T-helper 1 cell treated with Interleukin-12 subunit alpha and Interleukin-12 subunit beta and Interleukin-4 antibody, amounts not matched to agents 30 μg/mL and 1 μg/mL, for 36 hours (primary cell): ENCODE results near the gene AUTS2.

Source experiments
- H3K27ac Mint-ChIP-seq: one replicate; pipeline ENCODE4 v1.8.0; 2021; ENCODE audit warnings: mild to moderate bottlenecking, mixed read lengths
- H3K27me3 Mint-ChIP-seq: one replicate; pipeline ENCODE4 v1.8.0; 2021; ENCODE audit warnings: low read depth, mixed read lengths
- H3K36me3 Mint-ChIP-seq: one replicate; pipeline ENCODE4 v1.8.0; 2021; ENCODE audit warnings: low read depth, mixed read lengths
- H3K4me1 Mint-ChIP-seq: one replicate; pipeline ENCODE4 v1.8.0; 2021; ENCODE audit warnings: low read depth, mixed read lengths
- H3K4me3 Mint-ChIP-seq: one replicate; pipeline ENCODE4 v1.8.0; 2021; ENCODE audit warnings: mild to moderate bottlenecking, moderate library complexity, mixed read lengths
- H3K9me3 Mint-ChIP-seq: one replicate; pipeline ENCODE4 v1.8.0; 2021; ENCODE audit warnings: mixed read lengths

The AUTS2 gene

DNA sequence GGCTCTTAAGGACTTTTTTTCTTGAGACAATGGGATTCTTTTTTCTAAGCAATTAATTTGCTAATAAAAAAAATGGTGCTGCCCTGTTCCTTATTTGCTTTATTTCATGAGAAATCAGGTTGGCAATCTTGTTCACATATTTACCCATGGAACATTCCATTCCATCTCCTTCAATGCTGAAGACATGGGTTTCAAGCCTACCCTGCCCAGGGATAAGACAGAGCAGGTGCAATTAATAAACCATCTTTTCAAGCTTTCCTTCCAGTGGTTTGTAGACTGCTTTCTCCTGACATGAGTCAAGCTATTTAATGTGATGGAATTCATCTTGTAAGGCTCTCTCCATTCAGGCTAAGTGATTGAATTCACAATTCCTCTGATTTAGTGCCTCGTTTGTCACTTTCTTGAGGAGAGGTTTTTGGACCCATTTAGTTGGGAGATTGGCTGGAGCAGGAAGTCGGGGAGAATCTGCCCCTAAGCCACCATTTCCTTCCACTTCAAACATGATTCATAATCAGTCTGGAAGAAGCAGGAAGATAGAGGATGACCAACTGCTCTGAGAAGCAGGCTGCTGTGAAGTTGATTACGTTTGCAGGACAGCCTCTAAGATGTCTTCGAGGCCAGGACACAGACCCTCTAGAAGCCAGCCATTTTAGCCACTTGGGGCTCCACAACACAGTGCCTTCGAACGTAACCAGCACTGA, 981.3 kb downstream of the AUTS2 start:
- H3K27ac Mint-ChIP-seq: no peak overlapping the region
- no peaks in the 10 kb centered on the region for H3K27me3 Mint-ChIP-seq
- no peaks in the 10 kb centered on the region for H3K4me1 Mint-ChIP-seq
- no peaks in the 10 kb centered on the region for H3K36me3 Mint-ChIP-seq
- no peak overlapping the region for H3K4me3 Mint-ChIP-seq
- H3K9me3 Mint-ChIP-seq: no peaks in the 10 kb centered on the region

- Mint-ChIP-seq H3K4me3 (no peak overlapping the region), H3K27ac (no peak overlapping the region), H3K36me3 (no peaks in the 10 kb centered on the region), H3K4me1 (no peaks in the 10 kb centered on the region), H3K9me3 (no peaks in the 10 kb centered on the region), H3K27me3 (no peaks in the 10 kb centered on the region)
Observed at GRCh38 chr7:70580161-70580560, 981.9 kb downstream of the AUTS2 start.

DNA sequence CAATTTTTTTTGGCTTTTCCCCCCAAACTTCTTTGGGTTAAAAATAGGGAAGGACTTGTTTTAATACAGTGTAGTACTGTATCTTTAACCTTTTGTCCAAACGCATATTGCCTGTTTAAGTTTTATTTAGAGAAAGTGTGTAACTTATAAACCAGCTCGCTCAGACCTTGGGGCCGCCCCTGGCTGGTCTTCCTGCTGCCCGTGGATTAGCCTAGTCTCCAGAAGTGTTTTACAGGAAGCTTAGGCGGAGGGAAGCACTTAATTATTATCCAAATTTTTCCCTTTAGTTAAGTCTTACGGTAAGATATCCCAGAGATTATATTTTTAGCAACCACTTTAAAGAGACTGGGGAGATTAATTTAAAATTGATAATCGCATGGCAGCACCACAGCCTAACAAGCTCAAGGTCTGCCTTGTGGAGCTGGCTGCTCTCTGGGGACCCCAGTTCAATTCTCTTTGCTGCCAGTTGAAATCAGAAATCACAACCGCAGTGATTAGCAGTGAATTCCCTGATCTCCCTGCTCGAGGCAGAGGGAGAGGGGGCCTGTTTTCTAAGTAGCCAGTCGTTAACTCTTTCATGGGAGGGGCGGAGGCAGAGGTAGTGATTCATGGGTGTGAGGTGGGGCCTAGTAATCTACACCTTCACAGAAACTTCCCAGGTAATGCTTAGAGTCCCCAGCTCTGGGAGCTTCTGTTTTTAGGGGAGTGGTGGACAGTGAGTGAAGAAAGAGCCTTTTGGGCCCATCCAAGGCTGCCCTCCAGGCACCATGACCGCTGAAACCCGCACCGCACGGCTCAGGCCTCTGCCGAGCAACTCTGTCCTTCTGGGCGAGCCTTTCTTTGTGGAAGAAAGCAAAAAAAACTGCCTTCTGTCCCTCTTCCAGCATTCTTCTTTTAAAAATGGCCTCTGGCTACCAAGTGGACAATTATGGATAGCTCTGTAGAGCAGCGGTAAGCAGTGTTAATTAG, 984.9 kb downstream of the AUTS2 start:
- Mint-ChIP-seq H3K27ac (no peak overlapping the region), H3K27me3 (no peaks in the 10 kb centered on the region), H3K4me3 (no peak overlapping the region), H3K4me1 (no peaks in the 10 kb centered on the region), H3K36me3 (no peaks in the 10 kb centered on the region), H3K9me3 (no peaks in the 10 kb centered on the region)

- H3K9me3 Mint-ChIP-seq: no peaks in the 10 kb centered on the region
- no peaks in the 10 kb centered on the region for H3K36me3 Mint-ChIP-seq
- H3K27me3 Mint-ChIP-seq: no peaks in the 10 kb centered on the region
- no peak overlapping the region for H3K27ac Mint-ChIP-seq
- H3K4me3 Mint-ChIP-seq: no peak overlapping the region
- H3K4me1 Mint-ChIP-seq: no peaks in the 10 kb centered on the region
Observed at GRCh38 chr7:70583965-70584883, 985.9 kb downstream of the AUTS2 start.

DNA sequence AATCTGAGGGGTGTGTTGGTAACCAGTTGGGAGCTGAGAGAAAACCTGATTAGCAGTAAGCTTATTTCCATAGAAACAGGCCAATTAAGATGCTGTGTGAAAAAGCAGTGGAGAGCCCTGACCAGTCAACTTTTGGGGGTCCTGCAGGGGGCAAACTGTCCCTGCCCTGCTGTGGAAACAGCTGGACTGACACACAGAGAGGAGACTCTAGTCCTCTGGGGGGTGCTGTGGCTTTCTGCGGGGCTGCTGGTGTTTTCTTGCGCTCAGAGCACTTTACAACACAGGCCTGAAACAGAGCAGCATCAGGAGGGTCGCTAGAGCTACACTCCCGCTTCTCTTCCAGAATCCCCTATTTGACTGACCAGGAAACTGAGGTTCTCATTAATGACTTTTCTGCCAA, 986.8 kb downstream of the AUTS2 start:
- Mint-ChIP-seq H3K4me1 (no peaks in the 10 kb centered on the region), H3K36me3 (no peaks in the 10 kb centered on the region), H3K27me3 (no peaks in the 10 kb centered on the region), H3K9me3 (no peaks in the 10 kb centered on the region), H3K4me3 (no peak overlapping the region), H3K27ac (no peak overlapping the region)

- H3K4me1 Mint-ChIP-seq: no peaks in the 10 kb centered on the region
- H3K36me3 Mint-ChIP-seq: no peaks in the 10 kb centered on the region
- H3K9me3 Mint-ChIP-seq: no peaks in the 10 kb centered on the region
- no peak overlapping the region for H3K4me3 Mint-ChIP-seq
- no peak overlapping the region for H3K27ac Mint-ChIP-seq
- peaks cover 3% of the 10 kb centered on the region for H3K27me3 Mint-ChIP-seq
Observed at GRCh38 chr7:70586822-70587221, 988.5 kb downstream of the AUTS2 start.

DNA sequence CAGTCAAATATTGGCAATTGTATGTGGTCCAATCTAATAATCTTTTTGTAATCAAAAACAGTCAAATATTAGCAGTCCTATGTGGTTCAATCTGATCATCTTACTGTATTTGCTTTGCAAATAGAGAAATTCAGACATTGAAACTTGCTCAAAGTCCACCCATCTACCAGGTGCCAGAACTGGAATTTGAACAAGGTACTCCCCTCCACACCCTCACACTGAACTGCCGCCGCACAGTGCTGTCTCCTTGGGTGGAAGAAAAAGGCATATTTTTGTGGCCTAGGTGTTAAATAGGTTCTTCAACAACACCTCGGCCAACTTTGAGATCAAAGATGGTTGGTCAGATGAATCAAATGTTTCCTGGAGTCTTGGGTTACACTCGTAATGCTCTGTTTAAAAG, 989.5 kb downstream of the AUTS2 start:
- H3K4me3 Mint-ChIP-seq: no peak overlapping the region
- no peaks in the 10 kb centered on the region for H3K4me1 Mint-ChIP-seq
- peaks cover 3% of the 10 kb centered on the region for H3K27me3 Mint-ChIP-seq
- no peaks in the 10 kb centered on the region for H3K36me3 Mint-ChIP-seq
- H3K9me3 Mint-ChIP-seq: no peaks in the 10 kb centered on the region
- H3K27ac Mint-ChIP-seq: no peak overlapping the region

DNA sequence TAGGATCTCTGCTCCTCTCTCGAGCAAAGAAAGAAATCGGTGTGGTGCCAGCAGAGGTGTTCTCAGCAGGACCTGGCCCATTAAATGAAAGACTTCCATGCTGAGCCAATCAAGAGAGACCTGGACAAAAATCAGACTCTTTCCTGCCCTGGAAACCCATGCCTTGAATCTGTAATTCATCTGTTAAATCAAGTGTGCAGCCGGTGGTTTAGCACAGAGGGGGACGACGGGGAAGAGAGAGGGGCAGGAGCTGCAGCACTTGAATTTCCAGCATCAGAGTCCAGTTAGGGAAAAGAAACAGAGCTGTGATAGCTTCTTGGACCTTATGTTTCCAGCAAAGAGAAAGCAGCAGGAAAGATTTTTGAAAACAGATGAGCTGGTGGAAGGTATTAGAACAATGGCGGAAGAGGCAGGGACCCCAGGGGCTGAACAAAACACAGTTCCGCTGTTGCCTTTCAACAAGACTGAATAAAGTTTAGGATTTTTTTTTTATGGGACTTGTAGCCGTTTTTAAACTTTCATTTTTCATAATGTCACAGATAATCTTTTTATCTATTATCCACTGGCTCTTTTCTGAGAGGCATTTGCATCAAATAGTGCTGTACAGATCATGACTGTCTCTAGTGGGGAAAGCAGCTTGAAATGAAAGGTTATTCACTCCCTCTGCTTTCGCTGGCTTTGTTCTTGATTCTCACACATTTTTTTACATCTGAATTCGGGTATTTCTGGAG, 990.1 kb downstream of the AUTS2 start:
- Mint-ChIP-seq H3K4me3 (no peak overlapping the region), H3K9me3 (no peaks in the 10 kb centered on the region), H3K36me3 (no peaks in the 10 kb centered on the region), H3K27ac (no peak overlapping the region), H3K4me1 (no peaks in the 10 kb centered on the region), H3K27me3 (peaks cover 3% of the 10 kb centered on the region)

- no peaks in the 10 kb centered on the region for H3K4me1 Mint-ChIP-seq
- H3K27me3 Mint-ChIP-seq: peaks cover 3% of the 10 kb centered on the region
- no peak overlapping the region for H3K4me3 Mint-ChIP-seq
- no peak overlapping the region for H3K27ac Mint-ChIP-seq
- no peaks in the 10 kb centered on the region for H3K9me3 Mint-ChIP-seq
- no peaks in the 10 kb centered on the region for H3K36me3 Mint-ChIP-seq
Observed at GRCh38 chr7:70589010-70589409, 990.7 kb downstream of the AUTS2 start.

DNA sequence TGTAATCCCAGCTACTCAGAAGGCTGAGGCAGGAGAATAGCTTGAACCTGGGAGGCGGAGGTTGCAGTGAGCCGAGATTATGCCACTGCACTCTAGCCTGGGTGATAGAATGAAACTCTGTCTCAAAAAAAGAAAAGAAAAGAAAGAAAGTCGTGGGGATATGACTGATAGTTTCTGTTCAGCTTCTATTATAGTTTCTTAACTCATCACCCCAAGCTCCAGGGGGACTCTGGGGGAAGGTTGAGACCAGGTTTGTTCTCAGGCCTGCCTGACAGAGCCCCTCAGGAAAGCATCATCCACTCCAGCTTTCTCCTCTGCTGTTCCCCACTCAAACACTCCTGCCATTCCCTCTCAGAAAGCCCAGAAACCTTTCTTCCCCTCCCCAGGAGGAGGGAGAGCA, 991.3 kb downstream of the AUTS2 start:
- Mint-ChIP-seq H3K27ac (no peak overlapping the region), H3K4me1 (no peaks in the 10 kb centered on the region), H3K27me3 (peaks cover 7% of the 10 kb centered on the region), H3K36me3 (no peaks in the 10 kb centered on the region), H3K4me3 (no peak overlapping the region), H3K9me3 (no peaks in the 10 kb centered on the region)

- H3K9me3 Mint-ChIP-seq: no peaks in the 10 kb centered on the region
- H3K27ac Mint-ChIP-seq: no peak overlapping the region
- peaks cover 11% of the 10 kb centered on the region for H3K27me3 Mint-ChIP-seq
- H3K4me3 Mint-ChIP-seq: no peak overlapping the region
- no peaks in the 10 kb centered on the region for H3K4me1 Mint-ChIP-seq
- no peaks in the 10 kb centered on the region for H3K36me3 Mint-ChIP-seq
Observed at GRCh38 chr7:70590126-70590854, 992.0 kb downstream of the AUTS2 start.

GRCh38 chr7:70591643-70592042, 993.4 kb downstream of the AUTS2 start:
- peaks cover 17% of the 10 kb centered on the region for H3K27me3 Mint-ChIP-seq
- no peaks in the 10 kb centered on the region for H3K9me3 Mint-ChIP-seq
- no peaks in the 10 kb centered on the region for H3K36me3 Mint-ChIP-seq
- no peak overlapping the region for H3K4me3 Mint-ChIP-seq
- H3K27ac Mint-ChIP-seq: no peak overlapping the region
- no peaks in the 10 kb centered on the region for H3K4me1 Mint-ChIP-seq

DNA sequence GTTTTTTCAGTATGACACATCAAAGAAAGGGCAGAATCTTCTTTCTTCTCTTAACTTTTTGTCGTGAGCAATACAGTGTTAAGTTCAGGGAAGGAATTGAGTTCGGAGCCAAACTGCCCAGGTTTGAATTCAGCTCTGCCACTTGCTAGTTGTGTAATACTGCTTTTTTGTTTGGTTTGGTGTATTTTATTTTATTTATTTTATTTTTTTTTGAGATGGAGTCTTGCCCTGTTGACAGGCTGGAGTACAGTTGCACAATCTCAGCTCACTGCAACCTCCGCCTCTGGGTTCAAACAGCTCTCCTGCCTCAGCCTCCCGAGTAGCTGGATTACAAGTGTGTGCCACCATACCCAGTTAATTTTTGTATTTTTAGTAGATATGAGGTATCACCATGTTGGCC, 993.9 kb downstream of the AUTS2 start:
- no peaks in the 10 kb centered on the region for H3K4me1 Mint-ChIP-seq
- H3K36me3 Mint-ChIP-seq: no peaks in the 10 kb centered on the region
- H3K4me3 Mint-ChIP-seq: no peak overlapping the region
- H3K9me3 Mint-ChIP-seq: no peaks in the 10 kb centered on the region
- H3K27me3 Mint-ChIP-seq: peaks cover 23% of the 10 kb centered on the region
- no peak overlapping the region for H3K27ac Mint-ChIP-seq
